ENCODE data around the gene CELA3B. TPM values are rescaled to one million over a fixed set of nuclear protein-coding genes. Genes with fewer than 3 reads are reported as not detected.
A peak's percentile ranks its signal among the peaks of the same experiment; 100 is the strongest.

The CELA3B gene
- total and polyA plus RNA-seq, 2 of the 13 experiments (the other 11 are each of a cell fraction or from before 2014, with no cell fraction given) = 0.34 TPM; not detected in 1

GRCh38 chr1:22024485-22025367, 47.9 kb downstream of the CELA3B start (continued):
- TF ChIP-seq TFE3 (CRISPR knock-in tag; IDR thresholded peaks at IDR 0.05) (no peak), CEBPG (CRISPR knock-in tag; IDR thresholded peaks at IDR 0.05) (peak; percentile 71), TFAP4 (IDR thresholded peaks at IDR 0.05; ENCODE audit: borderline replicate concordance, low read depth) (peak; percentile 44; the same call in 1 of the 2 replicates), ZNF343 (CRISPR knock-in tag; IDR thresholded peaks at IDR 0.05) (no peak), SNAPC2 (CRISPR knock-in tag; IDR thresholded peaks at IDR 0.05) (0 out of 2 replicates have a peak, but pooled peaks have one; percentile 27), ZNF207 (IDR thresholded peaks at IDR 0.05; ENCODE audit: borderline replicate concordance) (no peak), NCOR1 (IDR thresholded peaks at IDR 0.05; ENCODE audit: borderline replicate concordance, low read length) (no peak), ZNF749 (CRISPR knock-in tag; IDR thresholded peaks at IDR 0.05; ENCODE audit: borderline replicate concordance) (no peak), ZNF781 (CRISPR knock-in tag; IDR thresholded peaks at IDR 0.05; ENCODE audit: borderline replicate concordance, not compliant biosample characterization) (no peak), PAXIP1 (CRISPR knock-in tag; conservative IDR thresholded peaks at IDR 0.05) (0 out of 2 replicates have a peak, but pooled peaks have one; percentile 7), FLYWCH1 (CRISPR knock-in tag; IDR thresholded peaks at IDR 0.05) (no peak), MBNL3 (CRISPR knock-in tag; conservative IDR thresholded peaks at IDR 0.05) (no peak), TBX3 (IDR thresholded peaks at IDR 0.05; ENCODE audit: borderline replicate concordance) (no peak), HNRNPLL (IDR thresholded peaks at IDR 0.05; ENCODE audit: low read depth, low read length, poor library complexity, severe bottlenecking) (no peak), TBP (CRISPR knock-in tag; IDR thresholded peaks at IDR 0.05) (no peak), ZSCAN20 (CRISPR knock-in tag; IDR thresholded peaks at IDR 0.05; ENCODE audit: borderline replicate concordance) (no peak), LCORL (IDR thresholded peaks at IDR 0.05) (no peak), LCORL (CRISPR knock-in tag; IDR thresholded peaks at IDR 0.05) (no peak), MAZ (IDR thresholded peaks at IDR 0.05; ENCODE audit: borderline replicate concordance, low read depth, low read length) (no peak), MAZ (CRISPR knock-in tag; IDR thresholded peaks at IDR 0.05; ENCODE audit: low read depth) (no peak), ZNF746 (CRISPR knock-in tag; IDR thresholded peaks at IDR 0.05) (no peak), EZH2 (conservative IDR thresholded peaks at IDR 0.05; ENCODE audit: low read depth, low read length) (no peak)

All from HepG2 (cell line).